ES-I3 (cell line): ENCODE measurements around the gene CD300LB.
"Not testable (repeated sequence)": the region's sequence is repeated elsewhere in the genome, so short reads cannot be mapped to it uniquely, and the experiment has no call there.

Experiments
- H3K36me3 ChIP-seq: 2 replicates; pipeline ENCODE4 v1.6.1; 2013; ENCODE audit warnings: mild to moderate bottlenecking, low read length, control low read depth, moderate library complexity; ENCODE audit not compliant: insufficient read depth
- H3K4me1 ChIP-seq: 2 replicates; pipeline ENCODE4 v1.6.1; 2013; ENCODE audit warnings: mild to moderate bottlenecking, control low read depth, low read length; ENCODE audit not compliant: insufficient read depth
- H3K9ac ChIP-seq: 2 replicates; pipeline ENCODE4 v1.6.1; 2013; ENCODE audit warnings: low read depth, mild to moderate bottlenecking, low read length, moderate library complexity
- H3K9me3 ChIP-seq: 2 replicates; pipeline ENCODE4 v1.6.1; 2013; ENCODE audit warnings: mild to moderate bottlenecking, low read length, moderate library complexity; ENCODE audit not compliant: control insufficient read depth, insufficient read depth

CD300LB gene

DNA sequence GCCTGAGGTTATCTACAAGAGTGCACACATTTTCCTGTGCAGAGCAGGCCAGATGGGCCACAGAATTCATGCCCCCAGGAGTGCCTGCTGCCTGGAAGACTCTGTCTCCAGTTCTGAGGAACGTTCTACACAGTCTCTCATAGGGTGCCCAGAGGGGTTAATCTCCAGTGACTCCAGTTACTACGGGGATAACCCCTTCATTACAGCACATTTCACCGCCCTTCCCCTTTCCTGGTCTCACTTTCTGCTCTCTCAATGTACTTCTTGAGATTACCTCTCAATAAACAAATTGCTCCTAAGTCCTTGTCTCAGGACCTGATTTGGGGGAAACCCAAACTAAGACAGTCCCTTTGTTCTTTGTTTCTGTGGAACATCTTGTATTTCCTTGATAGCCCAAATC is 30.3 kb upstream of the CD300LB start:
- Histone ChIP-seq H3K9me3 (0 out of 2 replicates have a peak, but pooled peaks cover 10% of the 10 kb centered on the region), H3K9ac (no peak overlapping the region), H3K36me3 (0 out of 2 replicates have a peak, but pooled peaks cover 2% of the 10 kb centered on the region), H3K4me1 (no peaks in the 10 kb centered on the region)

DNA sequence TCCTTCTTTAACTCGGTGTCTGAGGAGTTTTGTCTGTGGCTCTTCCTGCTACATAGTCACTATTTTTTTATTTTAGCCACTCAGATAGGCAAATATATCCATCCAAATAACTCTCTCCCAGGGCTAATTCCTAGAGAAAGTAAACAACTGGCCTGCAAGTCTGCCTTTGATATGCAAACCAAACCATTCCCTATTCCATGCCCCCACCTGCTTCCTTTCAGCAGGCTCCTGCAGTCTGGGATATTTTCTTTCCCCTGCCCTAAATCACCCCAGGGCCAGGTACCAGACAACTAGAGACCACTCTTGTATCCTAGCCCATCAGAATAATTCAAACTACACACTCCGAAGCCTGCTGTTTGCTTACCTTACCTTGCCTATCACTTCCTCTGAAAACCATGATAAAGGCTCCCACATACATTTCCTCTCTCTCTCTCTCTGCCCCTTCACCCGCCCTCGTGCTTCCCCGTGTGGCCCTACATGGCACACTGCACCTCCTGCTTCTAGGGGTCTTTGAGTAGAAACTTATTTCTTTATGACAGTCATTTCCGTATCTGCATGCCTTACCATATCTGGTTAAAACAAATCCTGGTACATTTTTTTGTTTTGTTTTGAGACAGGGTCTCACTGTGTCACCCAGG is 27.7 kb upstream of the CD300LB start:
- no peaks in the 10 kb centered on the region for H3K4me1 ChIP-seq
- H3K9me3 ChIP-seq, result 0 out of 2 replicates have a peak, but pooled peaks cover 10% of the 10 kb centered on the region
- 0 out of 2 replicates have a peak, but pooled peaks cover 2% of the 10 kb centered on the region for H3K36me3 ChIP-seq
- H3K9ac ChIP-seq, result no peak overlapping the region

DNA sequence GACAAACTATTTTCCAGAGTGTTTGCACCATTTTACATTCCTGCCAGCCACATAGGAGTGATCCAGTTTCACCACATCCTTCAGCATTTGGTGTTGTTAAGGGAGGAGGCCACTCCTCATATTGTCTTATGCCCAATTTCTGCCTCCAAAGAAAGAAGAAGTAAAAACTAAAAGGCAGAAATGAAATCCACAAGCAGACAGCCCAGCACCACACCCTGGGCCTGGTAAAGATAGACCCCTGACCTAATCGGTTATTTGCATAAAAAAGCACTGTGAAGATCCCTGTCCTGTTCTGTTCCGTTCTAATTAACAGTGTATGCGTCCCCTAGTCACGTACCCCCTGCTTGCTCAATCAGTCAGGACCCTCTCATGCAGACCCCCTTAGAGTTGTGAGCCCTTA is 27.1 kb upstream of the CD300LB start:
- H3K9ac ChIP-seq, H3K36me3 ChIP-seq, H3K4me1 ChIP-seq, H3K9me3 ChIP-seq: not testable (repeated sequence)

DNA sequence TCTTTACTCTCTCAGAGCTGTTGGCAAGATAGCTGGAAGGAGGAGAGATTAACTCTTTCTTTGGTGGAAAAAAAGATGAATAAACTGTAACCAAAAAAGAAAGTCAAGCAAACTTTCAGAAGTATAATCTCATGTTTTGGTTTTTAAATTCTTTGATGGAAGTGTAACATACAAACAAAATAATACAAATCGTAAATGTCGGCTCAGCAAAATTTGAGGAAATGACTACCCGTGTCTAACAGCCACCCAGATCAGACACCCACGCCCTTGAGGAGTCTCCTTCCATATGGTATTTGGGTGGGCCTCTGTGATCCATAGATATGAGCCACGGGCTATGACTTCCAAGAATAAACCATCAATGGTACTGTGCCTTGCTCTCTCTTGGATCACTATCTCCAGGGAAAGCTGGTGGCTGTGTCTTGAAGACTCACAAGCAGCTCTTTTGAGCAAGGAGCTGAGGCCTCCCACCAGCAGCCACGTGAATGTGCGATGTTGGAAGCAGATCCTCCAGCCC is 24.2 kb upstream of the CD300LB start:
- 0 out of 2 replicates have a peak, but pooled peaks cover 10% of the 10 kb centered on the region for H3K9me3 ChIP-seq
- H3K36me3 ChIP-seq, result 0 out of 2 replicates have a peak, but pooled peaks cover 2% of the 10 kb centered on the region
- H3K4me1 ChIP-seq, result no peaks in the 10 kb centered on the region
- H3K9ac ChIP-seq, result no peak overlapping the region

DNA sequence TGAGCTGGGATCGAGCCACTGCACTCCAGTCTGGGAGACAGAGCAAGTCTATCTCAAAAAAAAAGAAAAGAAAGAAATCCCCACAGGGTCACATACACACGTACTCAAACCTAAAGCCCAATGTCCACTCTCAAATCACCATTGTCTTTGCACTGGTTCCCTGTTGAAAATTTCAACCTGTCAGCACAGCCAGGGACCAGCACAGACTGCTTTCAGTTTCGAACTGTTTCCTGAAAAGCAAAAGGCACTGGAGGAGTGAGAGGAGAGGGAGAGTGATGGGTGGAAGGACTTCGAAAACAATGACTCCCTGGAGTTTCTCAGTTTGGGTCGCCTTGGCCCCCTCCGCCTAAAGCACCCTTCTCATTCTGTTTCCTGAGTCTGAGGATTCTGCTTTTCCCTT is 23.6 kb upstream of the CD300LB start:
- H3K9ac ChIP-seq, result no peak overlapping the region
- 0 out of 2 replicates have a peak, but pooled peaks cover 2% of the 10 kb centered on the region for H3K36me3 ChIP-seq
- H3K4me1 ChIP-seq, result no peaks in the 10 kb centered on the region
- H3K9me3 ChIP-seq, result 0 out of 2 replicates have a peak, but pooled peaks cover 10% of the 10 kb centered on the region

DNA sequence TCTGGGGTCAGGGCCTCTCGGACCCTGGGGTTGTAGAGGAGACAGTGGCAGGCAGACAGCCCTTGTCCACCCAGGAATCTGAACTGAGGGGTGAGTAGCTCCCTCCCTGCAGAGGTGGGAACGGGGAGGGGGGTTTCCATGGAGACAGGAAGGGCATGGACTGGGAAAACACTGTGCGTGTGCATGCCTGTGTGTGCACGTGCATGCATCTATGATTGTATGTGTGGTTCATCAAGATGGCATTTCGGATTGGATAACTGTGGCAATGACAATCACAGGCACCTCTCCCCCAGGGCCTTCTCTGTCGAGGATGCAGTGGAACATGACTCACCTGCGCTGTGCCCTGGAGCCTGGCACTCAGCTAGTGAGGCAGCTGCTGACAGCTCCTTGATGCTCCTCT is 20.8 kb upstream of the CD300LB start:
- Histone ChIP-seq H3K9ac (no peak overlapping the region), H3K36me3 (no peaks in the 10 kb centered on the region), H3K9me3 (no peaks in the 10 kb centered on the region), H3K4me1 (no peaks in the 10 kb centered on the region)

DNA sequence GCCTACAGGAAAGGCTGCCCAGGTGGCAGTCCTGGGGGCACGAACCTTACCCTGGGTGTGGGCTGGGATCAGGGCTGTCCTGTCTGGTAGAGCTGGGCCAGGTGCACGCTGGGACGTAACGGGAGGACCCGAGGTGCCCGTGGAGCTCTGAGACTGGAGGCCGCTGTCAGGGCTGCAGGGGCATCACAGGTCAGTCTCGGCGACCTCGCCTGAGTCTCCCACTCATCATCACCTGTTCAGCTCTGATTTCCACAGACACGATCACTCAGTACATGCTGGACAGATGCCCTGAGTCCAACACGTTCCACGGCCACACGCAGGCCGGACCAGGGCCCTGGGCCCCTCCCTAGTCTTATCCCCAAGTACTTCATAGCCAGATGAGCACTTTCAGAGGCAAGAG is 19.3 kb upstream of the CD300LB start:
- Histone ChIP-seq H3K36me3 (no peaks in the 10 kb centered on the region), H3K9me3 (no peaks in the 10 kb centered on the region), H3K9ac (no peak overlapping the region), H3K4me1 (no peaks in the 10 kb centered on the region)

DNA sequence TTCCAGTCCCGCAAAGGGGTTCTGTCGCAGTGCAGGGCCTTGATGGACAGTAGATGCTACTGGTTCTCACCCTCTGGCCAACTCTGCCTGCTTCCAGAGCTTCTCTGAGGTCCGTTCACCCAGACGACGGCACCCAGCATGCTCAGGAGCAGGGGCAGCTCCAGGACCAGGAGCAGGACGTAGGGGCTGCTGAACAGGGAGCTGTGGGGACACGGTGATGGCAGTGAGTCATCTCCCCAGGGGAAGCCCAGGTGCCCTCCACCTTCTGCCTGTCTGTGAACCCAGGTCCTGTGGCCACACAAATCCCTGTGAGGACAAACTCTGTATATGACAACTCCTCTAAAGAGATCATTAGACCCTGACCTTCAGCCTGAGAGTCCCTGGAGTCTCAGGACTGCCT is 18.1 kb upstream of the CD300LB start:
- no peaks in the 10 kb centered on the region for H3K36me3 ChIP-seq
- H3K9ac ChIP-seq, result no peak overlapping the region
- no peaks in the 10 kb centered on the region for H3K4me1 ChIP-seq

DNA sequence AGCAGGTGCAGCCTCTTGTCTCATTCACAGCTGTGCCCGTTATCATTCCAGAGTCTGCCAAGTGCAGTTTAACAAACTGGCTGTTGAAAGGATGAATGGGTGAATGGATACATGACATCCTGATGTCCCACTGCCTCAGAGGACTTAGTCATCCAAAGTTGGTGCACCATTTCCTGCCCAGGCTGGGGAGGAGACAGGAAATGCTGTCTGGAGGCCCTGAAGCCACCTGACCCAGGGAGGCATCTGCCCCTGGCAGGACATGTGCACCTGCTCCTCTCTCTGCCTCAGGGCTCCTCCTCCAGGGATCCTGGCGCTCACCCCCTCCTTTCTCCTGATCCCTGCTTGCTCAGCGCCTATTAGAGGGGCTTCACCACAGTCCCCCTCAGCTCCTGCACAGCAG is 16.5 kb upstream of the CD300LB start:
- Histone ChIP-seq H3K36me3 (no peaks in the 10 kb centered on the region), H3K9me3 (no peaks in the 10 kb centered on the region), H3K9ac (no peak overlapping the region), H3K4me1 (no peaks in the 10 kb centered on the region)

More for the DNA sequence above, 18.1 kb upstream of the CD300LB start:
- H3K9me3 ChIP-seq, result no peaks in the 10 kb centered on the region

DNA sequence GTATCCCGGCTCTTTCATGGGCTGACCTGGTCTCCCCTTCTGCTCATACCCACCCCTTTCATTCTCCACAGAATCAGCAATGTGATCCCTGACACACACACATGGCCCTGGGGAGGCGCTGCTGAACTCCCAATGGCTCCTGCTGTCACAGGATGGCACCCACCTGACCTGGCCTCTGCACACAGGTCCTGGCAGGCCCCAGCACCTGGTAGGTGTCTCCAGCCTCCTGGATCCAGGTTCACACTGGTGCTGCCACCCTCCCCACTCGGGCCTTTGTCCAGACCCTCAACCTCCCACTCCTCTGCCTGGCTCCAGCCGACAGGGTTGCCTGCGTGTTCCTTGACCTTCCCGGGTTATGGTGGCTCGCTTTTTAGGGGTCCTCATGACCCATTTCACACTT is 16.0 kb upstream of the CD300LB start:
- Histone ChIP-seq H3K36me3 (no peaks in the 10 kb centered on the region), H3K4me1 (no peaks in the 10 kb centered on the region), H3K9me3 (no peaks in the 10 kb centered on the region), H3K9ac (no peak overlapping the region)

DNA sequence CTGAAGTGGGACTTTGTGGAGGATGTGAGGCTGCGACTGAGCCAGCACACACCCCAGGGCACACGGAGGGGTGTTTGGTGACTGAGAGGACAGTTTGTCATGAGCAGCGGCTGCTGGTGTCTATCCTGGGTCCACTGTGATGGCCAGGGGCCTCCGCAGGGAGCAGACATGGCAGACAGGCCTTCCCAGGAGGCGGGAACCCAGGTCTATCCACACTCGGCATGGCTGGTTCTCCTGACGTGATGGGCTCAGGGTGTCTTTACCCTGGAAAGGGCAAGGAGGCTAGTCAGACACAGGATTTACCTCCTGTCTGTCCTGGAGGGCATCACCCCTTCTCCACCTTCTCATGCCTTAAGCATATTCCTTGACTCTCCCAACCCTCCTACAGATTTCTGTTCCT is 15.3 kb upstream of the CD300LB start:
- Histone ChIP-seq H3K36me3 (no peaks in the 10 kb centered on the region), H3K9me3 (no peaks in the 10 kb centered on the region), H3K9ac (no peak overlapping the region), H3K4me1 (no peaks in the 10 kb centered on the region)

DNA sequence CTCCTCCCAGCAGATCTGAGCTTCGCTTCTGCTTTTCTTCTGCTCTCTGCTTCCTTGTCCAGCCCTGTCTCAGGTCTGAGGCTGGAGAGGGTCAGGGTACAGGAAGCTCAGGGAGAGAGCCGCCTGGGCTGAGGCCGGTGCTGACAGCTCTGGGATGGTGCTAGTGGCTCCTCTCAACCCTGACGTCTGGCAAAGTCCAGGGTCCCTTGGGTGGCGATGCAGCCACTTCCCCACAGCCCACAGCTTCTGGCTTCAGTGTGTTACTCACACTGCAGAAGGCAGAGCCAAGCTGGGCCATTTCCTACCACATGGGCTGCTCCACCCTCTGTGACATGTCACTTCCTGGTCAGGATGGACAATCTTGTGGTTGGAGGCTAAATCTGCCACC is 14.6 kb upstream of the CD300LB start, which contains the start of gene CD300C:
CD300C (minus strand) TSS at position 273 of the 388 bp plus-strand sequence. CDS start 333 bp downstream, outside the sequence.
- no peak within 1 kb of the TSS for H3K9ac ChIP-seq
- H3K36me3 ChIP-seq, result no peaks in the 10 kb centered on the region
- H3K4me1 ChIP-seq, result no peaks in the 10 kb centered on the region
- no peaks in the 10 kb centered on the region for H3K9me3 ChIP-seq

DNA sequence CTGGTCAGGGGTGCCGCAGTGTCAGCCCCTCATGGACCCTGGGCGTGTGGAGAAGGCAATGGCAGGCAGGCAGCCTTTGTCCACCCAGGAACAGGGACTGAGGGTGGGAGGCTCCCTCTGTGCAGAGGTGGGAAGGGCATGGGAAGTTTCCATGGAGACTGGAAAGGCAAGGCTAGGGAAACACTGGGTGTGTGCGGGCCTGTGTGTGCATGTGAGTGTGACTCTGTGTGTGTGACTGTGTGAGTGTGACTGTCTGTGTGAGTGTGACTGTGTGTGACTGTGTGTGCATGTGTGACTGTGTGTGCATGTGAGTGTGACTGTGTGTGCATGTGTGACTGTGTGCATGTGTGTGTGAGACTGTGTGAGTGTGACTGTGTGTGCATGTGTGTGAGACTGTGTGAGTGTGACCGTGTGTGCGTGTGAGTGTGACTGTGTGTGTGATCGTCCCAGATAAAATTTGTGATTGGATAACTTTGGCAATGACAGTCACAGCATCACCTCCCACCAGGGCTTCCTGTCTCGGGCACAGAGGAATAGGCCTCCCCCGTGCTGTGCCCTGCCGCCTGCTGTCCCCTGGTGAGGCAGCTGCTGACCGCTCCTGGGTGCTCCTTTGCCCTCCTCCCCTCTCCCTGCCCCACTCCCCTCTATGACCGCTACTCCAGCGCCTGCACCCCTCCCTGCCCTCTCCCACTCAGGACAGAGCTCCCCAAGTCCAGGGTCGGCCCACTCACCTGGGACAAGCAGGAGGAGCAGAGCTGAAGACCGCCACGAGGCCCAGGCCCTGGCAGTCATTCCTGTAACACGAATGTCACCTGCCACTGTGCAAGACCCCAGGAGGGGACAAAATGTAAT is 13.9 kb upstream of the CD300LB start:
- no peaks in the 10 kb centered on the region for H3K9me3 ChIP-seq
- H3K4me1 ChIP-seq, result no peaks in the 10 kb centered on the region
- H3K36me3 ChIP-seq, result no peaks in the 10 kb centered on the region
- H3K9ac ChIP-seq, result no peak overlapping the region

DNA sequence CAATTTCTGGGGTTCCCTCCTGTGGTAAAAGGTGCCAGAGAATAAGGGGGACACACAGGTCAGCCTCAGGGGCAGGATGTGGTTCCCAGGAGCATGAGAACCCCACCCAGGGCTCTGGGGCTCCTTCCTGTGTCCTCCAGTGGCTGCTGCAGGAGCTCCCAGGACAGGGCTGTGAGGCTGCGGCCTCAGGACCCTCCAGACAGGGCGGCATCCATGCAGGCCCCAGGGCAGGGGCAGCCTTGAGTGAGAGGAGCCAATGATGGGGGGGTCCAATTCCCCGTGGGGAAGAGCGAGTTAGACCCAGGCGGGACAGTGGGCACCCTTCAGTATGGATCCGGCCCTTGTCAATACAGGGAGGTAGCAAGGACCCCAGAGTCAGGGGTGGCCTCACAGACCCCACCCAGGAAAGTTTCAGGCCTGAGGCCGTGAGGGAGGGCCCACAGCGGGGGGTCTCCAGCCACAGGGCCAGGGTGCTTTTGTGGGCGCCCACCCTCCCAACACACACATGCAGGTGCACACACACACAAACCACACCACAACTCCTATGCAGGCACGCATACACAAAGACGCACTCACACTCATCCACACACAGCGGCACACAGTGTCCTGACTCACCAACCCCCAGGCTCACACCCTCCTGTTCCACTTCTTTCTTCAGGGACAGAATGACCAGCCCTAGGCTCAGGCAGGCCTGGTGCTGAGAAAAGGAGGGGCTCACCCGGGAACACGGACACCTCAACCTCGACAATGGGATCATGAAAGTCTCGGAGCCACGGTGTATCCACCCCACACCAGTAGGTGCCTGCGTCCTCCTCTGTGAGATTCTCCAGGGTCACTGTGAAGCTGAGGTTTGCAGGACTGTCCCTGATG is 12.9 kb upstream of the CD300LB start:
- Histone ChIP-seq H3K4me1 (no peaks in the 10 kb centered on the region), H3K9me3 (no peaks in the 10 kb centered on the region), H3K36me3 (no peaks in the 10 kb centered on the region), H3K9ac (no peak overlapping the region)
